ENCODE measurements around the gene JAKMIP1. TPM values are rescaled to one million over a fixed set of nuclear protein-coding genes. Genes with fewer than 3 reads are reported as not detected.

The JAKMIP1 gene
- total RNA-seq, 1 donor from 2014 or later = 0.54 TPM

DNA sequence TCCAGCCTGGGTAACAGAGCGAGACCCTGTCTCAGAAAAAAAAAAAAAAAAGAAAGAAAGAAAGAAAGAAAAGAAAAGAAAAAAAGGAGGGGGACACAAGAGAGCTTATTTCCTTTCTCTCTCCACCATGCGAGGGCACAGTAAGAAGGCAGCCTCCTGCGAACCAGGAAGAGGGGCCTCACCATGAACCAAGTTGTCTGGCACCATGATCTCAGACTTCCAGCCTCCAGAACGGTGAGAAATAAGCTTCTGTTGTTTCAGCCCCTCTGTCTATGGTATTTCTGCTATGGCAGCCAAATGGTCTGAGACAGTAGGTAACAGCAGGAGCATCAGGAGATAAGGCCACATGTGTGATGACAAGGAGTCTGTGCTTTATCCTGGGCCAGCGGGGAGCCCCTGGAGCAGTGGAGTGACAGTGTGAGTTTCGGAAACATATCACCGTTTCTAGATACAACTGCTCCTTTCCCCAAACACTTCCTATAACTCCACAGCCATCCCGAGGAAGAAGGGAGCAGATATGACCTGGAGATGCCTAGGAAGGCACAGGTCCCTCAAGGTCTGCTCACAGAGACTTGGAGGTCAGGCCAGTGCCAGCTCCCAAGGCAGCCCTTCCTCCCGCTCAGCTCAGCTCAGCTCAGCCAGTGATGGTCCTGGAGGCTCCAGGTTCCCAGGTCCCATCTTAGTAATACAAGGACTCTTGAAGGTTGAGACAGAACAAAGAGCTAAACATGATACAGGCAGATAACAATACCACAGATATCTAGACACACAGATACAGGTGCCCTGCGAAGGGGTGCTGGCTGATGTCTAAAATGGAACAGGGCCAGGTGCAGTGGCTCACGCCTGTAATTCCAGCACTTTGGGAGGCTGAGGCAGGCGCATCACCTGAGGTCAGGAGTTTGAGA is 17.7 kb downstream of the JAKMIP1 start:
- peaks cover 7% of the 10 kb centered on the region for H3K9me3 Mint-ChIP-seq
- no peaks in the 10 kb centered on the region for H3K4me1 Mint-ChIP-seq
- TF ChIP-seq CTCF (conservative IDR thresholded peaks at IDR 0.05) = no peak
- H3K4me3 Mint-ChIP-seq = no peak overlapping the region
- no peak for DNase-seq (ENCODE audit: low read depth, low spot score)
- H3K27me3 Mint-ChIP-seq (ENCODE audit: low read depth) = peaks cover 30% of the 10 kb centered on the region
- no peak overlapping the region for H3K27ac Mint-ChIP-seq (ENCODE audit: unreplicated experiment)
- peaks cover 2% of the 10 kb centered on the region for H3K36me3 Mint-ChIP-seq (ENCODE audit: low read depth)

DNA sequence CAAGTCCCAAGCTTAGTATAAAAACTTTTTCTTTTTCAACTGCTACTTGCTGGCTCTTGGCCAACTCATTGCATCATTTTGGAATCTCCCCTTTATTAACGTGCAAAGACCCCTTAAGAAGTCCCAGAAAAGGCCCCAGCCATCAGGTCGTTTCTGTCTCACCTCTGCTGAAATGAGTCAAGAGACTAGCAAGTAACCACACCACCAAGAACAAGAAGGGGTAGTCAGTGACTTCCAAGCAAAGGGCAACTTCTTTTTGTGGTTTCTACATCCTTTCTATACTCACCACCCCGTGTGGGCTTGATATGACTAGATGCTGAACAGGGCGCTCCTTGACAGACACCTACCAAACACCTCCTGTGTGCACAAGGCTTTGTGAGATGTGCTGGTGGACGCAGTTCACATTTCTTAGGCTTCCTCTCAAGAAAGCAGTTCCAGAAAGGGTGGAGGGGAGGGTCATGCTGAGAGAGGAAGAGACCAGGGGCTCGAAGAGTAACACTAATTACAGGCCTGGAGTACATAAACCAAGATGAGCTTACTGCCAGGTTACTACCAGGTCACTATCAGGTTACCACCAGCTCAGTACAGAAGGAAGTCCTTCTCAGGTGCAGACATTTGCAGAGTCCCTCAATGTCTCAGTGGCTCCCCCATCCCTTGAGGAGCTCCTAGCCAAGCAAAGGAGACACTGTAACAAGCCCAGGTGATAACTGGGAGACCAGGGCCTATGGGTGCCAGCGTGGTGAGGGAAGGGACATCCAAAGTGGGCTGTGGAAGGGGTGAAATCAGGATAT is 19.3 kb downstream of the JAKMIP1 start:
- TF ChIP-seq CTCF (conservative IDR thresholded peaks at IDR 0.05) = no peak
- Mint-ChIP-seq H3K27ac (ENCODE audit: unreplicated experiment) (no peak overlapping the region), H3K4me1 (no peaks in the 10 kb centered on the region), H3K4me3 (no peak overlapping the region), H3K36me3 (ENCODE audit: low read depth) (peaks cover 2% of the 10 kb centered on the region), H3K9me3 (peaks cover 6% of the 10 kb centered on the region), H3K27me3 (ENCODE audit: low read depth) (peaks cover 28% of the 10 kb centered on the region)
- no peak for DNase-seq (ENCODE audit: low read depth, low spot score)

GRCh38 chr4:6179362-6179761 is 21.0 kb downstream of the JAKMIP1 start:
- H3K4me1 Mint-ChIP-seq = no peaks in the 10 kb centered on the region
- H3K9me3 Mint-ChIP-seq = peaks cover 2% of the 10 kb centered on the region
- H3K36me3 Mint-ChIP-seq (ENCODE audit: low read depth) = no peaks in the 10 kb centered on the region
- TF ChIP-seq CTCF (conservative IDR thresholded peaks at IDR 0.05) = no peak
- no peak overlapping the region for H3K27ac Mint-ChIP-seq (ENCODE audit: unreplicated experiment)
- no peak for DNase-seq (ENCODE audit: low read depth, low spot score)
- H3K4me3 Mint-ChIP-seq = no peak overlapping the region
- H3K27me3 Mint-ChIP-seq (ENCODE audit: low read depth) = peaks cover 18% of the 10 kb centered on the region

- DNase-seq (ENCODE audit: low read depth, low spot score) = no peak
- H3K27me3 Mint-ChIP-seq (ENCODE audit: low read depth) = peaks cover 15% of the 10 kb centered on the region
- H3K27ac Mint-ChIP-seq (ENCODE audit: unreplicated experiment) = no peak overlapping the region
- no peak overlapping the region for H3K4me3 Mint-ChIP-seq
- no peaks in the 10 kb centered on the region for H3K36me3 Mint-ChIP-seq (ENCODE audit: low read depth)
- no peaks in the 10 kb centered on the region for H3K4me1 Mint-ChIP-seq
- H3K9me3 Mint-ChIP-seq = peaks cover 2% of the 10 kb centered on the region
- TF ChIP-seq CTCF (conservative IDR thresholded peaks at IDR 0.05) = no peak
These were observed 21.6 kb downstream of the JAKMIP1 start for GRCh38 chr4:6178757-6179156.

- Mint-ChIP-seq H3K36me3 (ENCODE audit: low read depth) (no peaks in the 10 kb centered on the region), H3K4me1 (no peaks in the 10 kb centered on the region), H3K4me3 (no peak overlapping the region), H3K27me3 (ENCODE audit: low read depth) (peaks cover 15% of the 10 kb centered on the region), H3K9me3 (peaks cover 2% of the 10 kb centered on the region), H3K27ac (ENCODE audit: unreplicated experiment) (no peak overlapping the region)
- TF ChIP-seq CTCF (conservative IDR thresholded peaks at IDR 0.05) = no peak
- DNase-seq (ENCODE audit: low read depth, low spot score) = no peak
These were observed 22.7 kb downstream of the JAKMIP1 start for GRCh38 chr4:6177587-6178197.
